HEK293 (cell line): ENCODE results near the gene NIPSNAP3A.

Experiments used
- CTCF ChIA-PET: fragments of 350-600 bp; formaldehyde crosslinking; extraction: SDS; loops from one replicate; lab custom pipeline; 2021; ENCODE audit warnings: antibody characterized with exemption; lab: Yijun Ruan, JAX
- POLR2A ChIA-PET: fragments of 300-600 bp; formaldehyde crosslinking; extraction: SDS; loops from one replicate; lab custom pipeline; 2020; ENCODE audit warnings: antibody characterized with exemption, inconsistent platforms; lab: Yijun Ruan, JAX
- H3K27ac ChIP-seq: fragments of 200-500 bp; sonication (Bioruptor generic); 2 replicates; pipeline ENCODE4 v1.5.1; 2014; ENCODE audit warnings: low read depth, low read length, control low read depth, inconsistent platforms; ENCODE audit errors: extremely low read depth
- H3K36me3 ChIP-seq, 2 experiments: fragments of 200-500 bp in 1 of 2; sonication (Bioruptor generic) in 1 of 2; 1 replicate in 1 of 2; 2 replicates in 1 of 2; pipeline ENCODE4 v1.5.1; 2014 to 2017; ENCODE audit warnings: inconsistent platforms in 2 of 2, low read length in 2 of 2; ENCODE audit not compliant: control insufficient read depth in 2 of 2, insufficient read depth in 1 of 2
- H3K4me1 ChIP-seq: fragments of 200-500 bp; sonication (Bioruptor generic); 2 replicates; pipeline ENCODE4 v1.5.1; 2014; ENCODE audit warnings: mild to moderate bottlenecking, low read length, inconsistent platforms; ENCODE audit not compliant: control insufficient read depth, insufficient read depth
- H3K4me3 ChIP-seq: 2 replicates; pipeline ENCODE4 v1.5.1; 2011; ENCODE audit warnings: low read depth, mild to moderate bottlenecking, control low read depth, low read length, moderate library complexity
- H3K9me3 ChIP-seq: fragments of 200-500 bp; sonication (Bioruptor generic); 2 replicates; pipeline ENCODE4 v1.5.1; 2014; ENCODE audit warnings: low read depth, low read length, inconsistent platforms; ENCODE audit not compliant: control insufficient read depth, insufficient read depth
- BCL6B ChIP-seq: fragments of 450-650 bp; formaldehyde crosslinking; IDR thresholded peaks from 2 replicates; pipeline ENCODE4 v1.5.1; 2017; ENCODE audit warnings: missing biosample characterization, missing genetic modification characterization
- GLI2 ChIP-seq: fragments of 450-650 bp; formaldehyde crosslinking; IDR thresholded peaks from 2 replicates; pipeline ENCODE4; 2017; ENCODE audit warnings: missing biosample characterization, missing genetic modification characterization, low read depth, borderline replicate concordance
- IKZF3 ChIP-seq: fragments of 450-650 bp; IDR thresholded peaks from 2 replicates; pipeline ENCODE4 v1.5.0; 2018; ENCODE audit warnings: missing biosample characterization, mild to moderate bottlenecking, missing genetic modification characterization, moderate library complexity
- KLF9 ChIP-seq: fragments of 450-650 bp; formaldehyde crosslinking; IDR thresholded peaks from 2 replicates; pipeline ENCODE4 v1.5.1; 2016; ENCODE audit warnings: missing biosample characterization, missing genetic modification characterization, low read depth
- ZBTB17 ChIP-seq: fragments of 450-650 bp; formaldehyde crosslinking; IDR thresholded peaks from 2 replicates; pipeline ENCODE4 v1.5.1; 2016; ENCODE audit warnings: missing biosample characterization, missing genetic modification characterization
- ZBTB8A ChIP-seq: fragments of 450-650 bp; formaldehyde crosslinking; IDR thresholded peaks from 2 replicates; pipeline ENCODE4 v1.5.1; 2016; ENCODE audit warnings: missing biosample characterization, missing genetic modification characterization
- ZNF23 ChIP-seq: fragments of 450-650 bp; formaldehyde crosslinking; IDR thresholded peaks from 2 replicates; pipeline ENCODE4 v1.5.1; 2016; ENCODE audit warnings: missing biosample characterization, missing genetic modification characterization, borderline replicate concordance
- ZNF292 ChIP-seq: fragments of 450-650 bp; formaldehyde crosslinking; IDR thresholded peaks from 2 replicates; pipeline ENCODE4 v1.5.1; 2016; ENCODE audit warnings: low read depth, missing biosample characterization, missing genetic modification characterization, borderline replicate concordance
- ZNF335 ChIP-seq: fragments of 450-650 bp; formaldehyde crosslinking; conservative IDR thresholded peaks from 2 replicates; pipeline ENCODE4 v1.5.1; 2016; ENCODE audit warnings: missing biosample characterization, missing genetic modification characterization
- ZNF449 ChIP-seq: fragments of 450-650 bp; formaldehyde crosslinking; IDR thresholded peaks from 2 replicates; pipeline ENCODE4 v1.5.1; 2017; ENCODE audit warnings: missing biosample characterization, mild to moderate bottlenecking, missing genetic modification characterization, moderate library complexity
- ZNF488 ChIP-seq: fragments of 450-650 bp; formaldehyde crosslinking; IDR thresholded peaks from 2 replicates; pipeline ENCODE4 v1.5.1; 2016; ENCODE audit warnings: missing biosample characterization, missing genetic modification characterization
- ZNF514 ChIP-seq: fragments of 450-650 bp; formaldehyde crosslinking; IDR thresholded peaks from 2 replicates; pipeline ENCODE4 v1.5.1; 2016; ENCODE audit warnings: missing biosample characterization, missing genetic modification characterization
- ZNF544 ChIP-seq: fragments of 450-650 bp; formaldehyde crosslinking; IDR thresholded peaks from 2 replicates; pipeline ENCODE4 v1.5.0; 2017; ENCODE audit warnings: missing biosample characterization, missing genetic modification characterization
- ZNF548 ChIP-seq: fragments of 450-650 bp; formaldehyde crosslinking; IDR thresholded peaks from 2 replicates; pipeline ENCODE4 v1.5.1; 2016; ENCODE audit warnings: missing biosample characterization, missing genetic modification characterization
- ZNF558 ChIP-seq: fragments of 450-650 bp; formaldehyde crosslinking; IDR thresholded peaks from 2 replicates; pipeline ENCODE4 v1.5.1; 2016; ENCODE audit warnings: missing biosample characterization, missing genetic modification characterization
- ZNF707 ChIP-seq: fragments of 450-650 bp; formaldehyde crosslinking; IDR thresholded peaks from 2 replicates; pipeline ENCODE4 v1.5.1; 2016; ENCODE audit warnings: missing biosample characterization, missing genetic modification characterization
- ZSCAN5A ChIP-seq: fragments of 450-650 bp; formaldehyde crosslinking; IDR thresholded peaks from 2 replicates; pipeline ENCODE4 v1.5.1; 2016; ENCODE audit warnings: missing biosample characterization, missing genetic modification characterization

NIPSNAP3A gene

GRCh38 chr9:104746798-104747197 is 685 bp upstream of the NIPSNAP3A start:
- Histone ChIP-seq H3K4me1 (no peaks in the 10 kb centered on the region), H3K9me3 (no peaks in the 10 kb centered on the region), H3K36me3 (peaks cover 0 to 6% of the 10 kb centered on the region in 2 experiments; a peak in 1 of 3 replicates), H3K27ac (peak overlapping the region; percentile 57; the same call in 1 of the 2 replicates), H3K4me3 (peak overlapping the region; percentile 93)
- ChIA-PET POLR2A (interaction anchor here (1.1 to 1.9 kb wide), 3 partner anchors 15 to 653 kb away, joined by 4 to 5 read pairs (median 4); partner anchors contain the start of genes NIPSNAP3B and SMC2), CTCF (interaction anchor here (2.2 kb wide), 1 partner anchor 63 kb away, joined by 6 read pairs; no protein-coding TSS in a partner anchor)
- TF ChIP-seq ZNF514 (tag by site-specific recombination), result no peak
- TF ChIP-seq ZNF488, result no peak
- no peak for TF ChIP-seq ZNF548
- TF ChIP-seq IKZF3 (tag by site-specific recombination), result no peak
- TF ChIP-seq GLI2 (tag by site-specific recombination), result no peak
- no peak for TF ChIP-seq ZNF449 (tag by site-specific recombination)
- TF ChIP-seq ZBTB8A (tag by site-specific recombination), result no peak
- TF ChIP-seq ZNF558 (tag by site-specific recombination), result no peak
- no peak for TF ChIP-seq ZNF23 (tag by site-specific recombination)
- TF ChIP-seq BCL6B, result no peak
- no peak for TF ChIP-seq ZNF707 (tag by site-specific recombination)
- no peak for TF ChIP-seq ZNF544 (tag by site-specific recombination)
- no peak for TF ChIP-seq ZSCAN5A (tag by site-specific recombination)
- no peak for TF ChIP-seq KLF9 (tag by site-specific recombination)
- TF ChIP-seq ZNF292, result no peak

GRCh38 chr9:104747245-104747564 is 278 bp upstream of the NIPSNAP3A start:
- ChIA-PET POLR2A (interaction anchor here (1.1 to 1.9 kb wide), 3 partner anchors 15 to 654 kb away, joined by 4 to 5 read pairs (median 4); partner anchors contain the start of genes NIPSNAP3B and SMC2), CTCF (interaction anchor here (0.8 to 0.9 kb wide), 2 partner anchors 8 to 27 kb away, joined by 4 to 6 read pairs; no protein-coding TSS in a partner anchor)
- peak overlapping the region; percentile 57; the same call in 1 of the 2 replicates for H3K27ac ChIP-seq
- no peaks in the 10 kb centered on the region for H3K4me1 ChIP-seq
- H3K36me3 ChIP-seq, result peaks cover 0 to 8% of the 10 kb centered on the region in 2 experiments; a peak in 1 of 3 replicates
- peak overlapping the region; percentile 93 for H3K4me3 ChIP-seq
- TF ChIP-seq ZBTB17 (tag by site-specific recombination), result peak; percentile 28; the same call in 1 of the 2 replicates
- TF ChIP-seq ZNF335 (tag by site-specific recombination), result 0 out of 2 replicates have a peak, but pooled peaks have one; percentile 37
- no peak for TF ChIP-seq BCL6B
- H3K9me3 ChIP-seq, result no peaks in the 10 kb centered on the region
